Activated CD4-positive, alpha-beta T cell treated with anti-CD3 and anti-CD28 coated beads, Interleukin-2, amount 50 U/mL, for 24 hours (primary cell): ENCODE results near the gene MAN1A1.

Experiments
- DNase-seq, 2 donors: peaks; one replicate each; pipeline ENCODE4 v3.0.0-alpha.2; 2020; ENCODE audit warnings: low read depth in 1 of 2, low spot score in 1 of 2

Gene MAN1A1

GRCh38 chr6:119346936-119347335 is 2.6 kb downstream of the MAN1A1 start:
- DNase-seq, result no peak

- DNase-seq, result no peak
Observed at GRCh38 chr6:119346450-119346849, 3.1 kb downstream of the MAN1A1 start.

GRCh38 chr6:119345114-119345513 is 4.4 kb downstream of the MAN1A1 start:
- DNase-seq, result no peak

GRCh38 chr6:119344306-119344705 is 5.3 kb downstream of the MAN1A1 start:
- no peak for DNase-seq

- DNase-seq, result no peak
Observed at GRCh38 chr6:119343573-119344146, 5.9 kb downstream of the MAN1A1 start.

- DNase-seq, result no peak
Observed at GRCh38 chr6:119343167-119343566, 6.4 kb downstream of the MAN1A1 start.

GRCh38 chr6:119342430-119342829 is 7.1 kb downstream of the MAN1A1 start:
- DNase-seq, result no peak

- no peak for DNase-seq
Observed at GRCh38 chr6:119340796-119341487, 8.6 kb downstream of the MAN1A1 start.

- no peak for DNase-seq
Observed at GRCh38 chr6:119339941-119340456, 9.6 kb downstream of the MAN1A1 start.

- DNase-seq, result no peak
Observed at GRCh38 chr6:119337762-119338161, 11.8 kb downstream of the MAN1A1 start.

GRCh38 chr6:119337252-119337651 is 12.3 kb downstream of the MAN1A1 start:
- DNase-seq, result no peak

- no peak for DNase-seq
Observed at GRCh38 chr6:119334535-119335264, 14.9 kb downstream of the MAN1A1 start.

GRCh38 chr6:119333707-119334295 is 15.8 kb downstream of the MAN1A1 start:
- DNase-seq, result no peak

- no peak for DNase-seq
Observed at GRCh38 chr6:119333063-119333609, 16.4 kb downstream of the MAN1A1 start.

- no peak for DNase-seq
Observed at GRCh38 chr6:119331663-119332286, 17.8 kb downstream of the MAN1A1 start.

GRCh38 chr6:119330520-119331113 is 18.9 kb downstream of the MAN1A1 start:
- no peak for DNase-seq

GRCh38 chr6:119329794-119330180 is 19.8 kb downstream of the MAN1A1 start:
- DNase-seq, result no peak

GRCh38 chr6:119328892-119329793 is 20.4 kb downstream of the MAN1A1 start:
- DNase-seq, result no peak

- DNase-seq, result no peak
Observed at GRCh38 chr6:119328254-119328653, 21.3 kb downstream of the MAN1A1 start.

GRCh38 chr6:119327810-119328209 is 21.8 kb downstream of the MAN1A1 start:
- DNase-seq, result no peak
